Trophoblast cell (in vitro differentiated cells and primary cell): ENCODE data around the gene MTUS2.
A peak's percentile ranks its signal among the peaks of the same experiment; 100 is the strongest.
"Not testable (repeated sequence)": the region's sequence is repeated elsewhere in the genome, so short reads cannot be mapped to it uniquely, and the experiment has no call there.

Experiments
- DNase-seq, 2 donors: peaks; one replicate each; pipeline ENCODE4 v3.0.0-alpha.2; 2016
- H2AFZ ChIP-seq: 2 replicates; pipeline ENCODE4 v1.6.1; 2013; ENCODE audit warnings: low read length, moderate library complexity, mild to moderate bottlenecking; ENCODE audit not compliant: insufficient read depth, poor library complexity
- H2AK5ac ChIP-seq: 2 replicates; pipeline ENCODE4 v1.6.1; 2013; ENCODE audit warnings: mild to moderate bottlenecking, low read length
- H2BK120ac ChIP-seq: 2 replicates; pipeline ENCODE4 v1.6.1; 2013; ENCODE audit warnings: low read length, mild to moderate bottlenecking, moderate library complexity; ENCODE audit not compliant: insufficient read depth, poor library complexity
- H2BK12ac ChIP-seq: 2 replicates; pipeline ENCODE4 v1.6.1; 2013; ENCODE audit warnings: mild to moderate bottlenecking, low read length, moderate library complexity
- H2BK5ac ChIP-seq: 2 replicates; pipeline ENCODE4 v1.6.1; 2013; ENCODE audit warnings: low read length, low read depth, moderate library complexity, mild to moderate bottlenecking; ENCODE audit not compliant: poor library complexity
- H3K14ac ChIP-seq: 2 replicates; pipeline ENCODE4 v1.6.1; 2013; ENCODE audit warnings: mild to moderate bottlenecking, low read length
- H3K18ac ChIP-seq: 2 replicates; pipeline ENCODE4 v1.6.1; 2013; ENCODE audit warnings: mild to moderate bottlenecking, low read length
- H3K23ac ChIP-seq: 2 replicates; pipeline ENCODE4 v1.6.1; 2013; ENCODE audit warnings: low read length
- H3K27ac ChIP-seq: 2 replicates; pipeline ENCODE4 v1.5.1; 2013; ENCODE audit warnings: low read depth, mild to moderate bottlenecking, inconsistent platforms, low read length, moderate library complexity
- H3K27me3 ChIP-seq: 2 replicates; pipeline ENCODE4 v1.6.1; 2013; ENCODE audit warnings: inconsistent platforms, mild to moderate bottlenecking, low read length, moderate library complexity; ENCODE audit not compliant: insufficient read depth
- H3K36me3 ChIP-seq, 2 experiments: 1 replicate in 1 of 2; 2 replicates in 1 of 2; pipeline ENCODE4 v1.6.1; 2013; ENCODE audit warnings: low read length in 2 of 2, mild to moderate bottlenecking in 2 of 2, moderate library complexity in 1 of 2; ENCODE audit not compliant: insufficient read depth in 2 of 2, control insufficient read depth in 1 of 2
- H3K4ac ChIP-seq: 2 replicates; pipeline ENCODE4 v1.6.1; 2013; ENCODE audit warnings: low read depth, mild to moderate bottlenecking, low read length, moderate library complexity
- H3K4me1 ChIP-seq, 2 experiments: 1 replicate in 1 of 2; 2 replicates in 1 of 2; pipeline ENCODE4 v1.6.1; 2013; ENCODE audit warnings: low read length in 2 of 2, mild to moderate bottlenecking in 2 of 2, moderate library complexity in 1 of 2; ENCODE audit not compliant: insufficient read depth in 2 of 2, control insufficient read depth in 1 of 2
- H3K4me2 ChIP-seq: 2 replicates; pipeline ENCODE4 v1.6.1; 2013; ENCODE audit warnings: inconsistent platforms, mild to moderate bottlenecking, low read length, moderate library complexity
- H3K4me3 ChIP-seq: 2 replicates; pipeline ENCODE4 v1.5.1; 2013; ENCODE audit warnings: mild to moderate bottlenecking, low read depth, low read length, inconsistent platforms
- H3K79me1 ChIP-seq: one replicate; pipeline ENCODE4 v1.6.1; 2013; ENCODE audit warnings: low read length
- H3K79me2 ChIP-seq: 2 replicates; pipeline ENCODE4 v1.6.1; 2013; ENCODE audit warnings: low read length, mild to moderate bottlenecking; ENCODE audit not compliant: control insufficient read depth, insufficient read depth, poor library complexity
- H3K9ac ChIP-seq: 2 replicates; pipeline ENCODE4 v1.6.1; 2013; ENCODE audit warnings: mild to moderate bottlenecking, low read length
- H3K9me3 ChIP-seq: 2 replicates; pipeline ENCODE4 v1.6.1; 2013; ENCODE audit warnings: low read depth, mild to moderate bottlenecking, control low read depth, inconsistent platforms, low read length; ENCODE audit not compliant: insufficient read depth
- H4K12ac ChIP-seq: 2 replicates; pipeline ENCODE4 v1.6.1; 2013; ENCODE audit warnings: low read depth, mild to moderate bottlenecking, low read length, moderate library complexity
- H4K8ac ChIP-seq: 2 replicates; pipeline ENCODE4 v1.6.1; 2013; ENCODE audit warnings: low read depth, mild to moderate bottlenecking, low read length, moderate library complexity
- H4K91ac ChIP-seq: one replicate; pipeline ENCODE4 v1.6.1; 2013; ENCODE audit warnings: low read depth, mild to moderate bottlenecking, low read length, moderate library complexity
- WGBS: extraction: QIAGEN DNeasy Blood & Tissue Kit; methylation state at CpG from one replicate; pipeline ENCODE4 v1.1.7; 2013; ENCODE audit warnings: missing lambda C conversion rate; ENCODE audit not compliant: insufficient read length, insufficient coverage; ENCODE audit errors: extremely low coverage; 5-methylcytosine and 5-hydroxymethylcytosine counted together

Gene MTUS2

DNA sequence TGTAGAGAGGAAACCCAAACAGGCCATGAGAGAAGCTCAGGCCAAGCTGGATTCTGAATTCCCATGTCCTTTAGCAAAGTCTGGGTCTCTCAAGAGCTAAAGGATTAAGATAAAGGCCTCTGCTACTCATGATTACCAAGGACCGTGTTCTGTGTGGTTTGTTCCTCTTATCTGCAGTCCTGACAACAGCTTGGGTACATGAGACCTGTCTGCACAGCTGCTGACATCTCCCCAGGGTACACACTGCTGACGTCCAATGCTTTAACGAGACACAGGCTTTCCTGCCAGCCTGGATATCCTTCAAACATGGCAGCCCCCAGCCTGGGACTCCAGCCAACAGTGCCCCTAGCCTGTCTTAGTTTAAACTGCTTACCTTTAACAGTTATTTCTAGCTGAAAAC lies 564.3 kb downstream of the MTUS2 start:
- no peak overlapping the region for H2BK5ac ChIP-seq
- WGBS: no CpG with 5 or more reads among the region's 3 CpGs
- no peak overlapping the region for H3K9ac ChIP-seq
- no peaks in the 10 kb centered on the region for H3K9me3 ChIP-seq
- H3K23ac ChIP-seq: no peak overlapping the region
- DNase-seq: no peak
- no peaks in the 10 kb centered on the region for H3K79me1 ChIP-seq
- H3K36me3 ChIP-seq: no peaks in the 10 kb centered on the region
- H3K4me1 ChIP-seq: no peaks in the 10 kb centered on the region
- no peaks in the 10 kb centered on the region for H3K79me2 ChIP-seq
- no peak overlapping the region for H3K4me3 ChIP-seq
- H3K14ac ChIP-seq: no peak overlapping the region
- H2BK12ac ChIP-seq: no peak overlapping the region
- no peak overlapping the region for H4K91ac ChIP-seq
- H2AK5ac ChIP-seq: no peak overlapping the region
- no peak overlapping the region for H4K8ac ChIP-seq
- H3K4me2 ChIP-seq: no peak overlapping the region
- H2AFZ ChIP-seq: peak overlapping the region; percentile 23
- no peak overlapping the region for H3K4ac ChIP-seq
- no peak overlapping the region for H3K27ac ChIP-seq
- H3K27me3 ChIP-seq: no peaks in the 10 kb centered on the region
- no peak overlapping the region for H2BK120ac ChIP-seq
- no peak overlapping the region for H4K12ac ChIP-seq
- no peak overlapping the region for H3K18ac ChIP-seq

DNA sequence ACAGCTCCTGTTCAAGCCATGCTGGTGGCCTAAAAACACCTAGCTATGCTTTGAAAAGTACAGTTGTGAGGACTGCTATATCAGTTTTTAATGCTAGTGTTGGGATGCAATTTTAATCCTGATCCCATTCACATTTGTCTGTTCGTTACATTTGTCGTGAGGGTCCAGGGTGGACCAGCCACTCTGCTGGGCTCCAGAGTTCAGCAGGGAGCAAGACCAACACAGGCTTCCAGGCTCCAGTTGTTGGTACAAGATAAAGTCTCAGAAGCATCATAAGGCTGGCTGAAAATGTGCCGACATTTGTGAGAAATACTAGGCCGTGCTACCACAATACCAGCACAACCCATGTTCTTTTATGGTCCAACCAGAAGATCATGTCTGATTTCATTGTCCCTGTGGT lies 564.7 kb downstream of the MTUS2 start:
- Histone ChIP-seq H3K79me1 (no peaks in the 10 kb centered on the region), H3K79me2 (no peaks in the 10 kb centered on the region), H3K4me2 (no peak overlapping the region), H3K18ac (no peak overlapping the region), H3K9ac (no peak overlapping the region), H4K8ac (no peak overlapping the region), H2BK12ac (no peak overlapping the region), H3K4ac (no peak overlapping the region), H2AK5ac (no peak overlapping the region), H3K4me1 (no peaks in the 10 kb centered on the region), H3K27me3 (no peaks in the 10 kb centered on the region), H3K27ac (no peak overlapping the region), H3K4me3 (no peak overlapping the region), H3K36me3 (no peaks in the 10 kb centered on the region), H3K9me3 (no peaks in the 10 kb centered on the region), H4K12ac (no peak overlapping the region), H2BK5ac (no peak overlapping the region), H4K91ac (no peak overlapping the region), H2BK120ac (no peak overlapping the region), H2AFZ (no peak overlapping the region), H3K14ac (no peak overlapping the region), H3K23ac (no peak overlapping the region)
- WGBS: no CpG with 5 or more reads among the region's 4 CpGs
- DNase-seq: no peak

DNA sequence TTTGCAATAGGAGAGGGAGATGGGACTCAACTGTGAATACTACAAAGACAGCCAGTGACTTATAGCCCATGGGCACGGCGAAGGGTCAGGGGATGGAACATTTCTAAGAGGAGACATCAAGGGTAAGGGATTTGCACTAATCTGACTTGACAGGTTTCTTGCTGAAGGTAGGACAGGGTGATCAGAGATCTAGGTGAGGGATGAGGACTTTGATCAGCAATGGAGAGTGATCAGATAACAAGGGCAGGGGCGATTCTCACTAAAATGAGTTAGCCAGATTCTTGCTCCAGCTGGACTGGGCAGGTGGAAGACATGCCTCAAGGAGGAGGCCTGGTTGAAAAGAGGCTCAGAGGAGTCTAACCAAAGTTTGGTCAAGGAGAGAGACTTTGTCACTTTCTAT lies 566.1 kb downstream of the MTUS2 start:
- Histone ChIP-seq H3K79me1 (no peaks in the 10 kb centered on the region), H3K14ac (no peak overlapping the region), H4K8ac (no peak overlapping the region), H2BK5ac (no peak overlapping the region), H3K4me2 (no peak overlapping the region), H3K9ac (no peak overlapping the region), H3K18ac (no peak overlapping the region), H2BK12ac (no peak overlapping the region), H3K4ac (no peak overlapping the region), H3K27me3 (no peaks in the 10 kb centered on the region), H3K4me3 (no peak overlapping the region), H2AFZ (no peak overlapping the region), H3K36me3 (no peaks in the 10 kb centered on the region), H2BK120ac (no peak overlapping the region), H3K27ac (no peak overlapping the region), H2AK5ac (no peak overlapping the region), H3K9me3 (no peaks in the 10 kb centered on the region), H3K23ac (no peak overlapping the region), H3K4me1 (no peaks in the 10 kb centered on the region), H4K12ac (no peak overlapping the region), H4K91ac (no peak overlapping the region), H3K79me2 (no peaks in the 10 kb centered on the region)
- WGBS: no CpG with 5 or more reads among the region's 3 CpGs
- no peak for DNase-seq

DNA sequence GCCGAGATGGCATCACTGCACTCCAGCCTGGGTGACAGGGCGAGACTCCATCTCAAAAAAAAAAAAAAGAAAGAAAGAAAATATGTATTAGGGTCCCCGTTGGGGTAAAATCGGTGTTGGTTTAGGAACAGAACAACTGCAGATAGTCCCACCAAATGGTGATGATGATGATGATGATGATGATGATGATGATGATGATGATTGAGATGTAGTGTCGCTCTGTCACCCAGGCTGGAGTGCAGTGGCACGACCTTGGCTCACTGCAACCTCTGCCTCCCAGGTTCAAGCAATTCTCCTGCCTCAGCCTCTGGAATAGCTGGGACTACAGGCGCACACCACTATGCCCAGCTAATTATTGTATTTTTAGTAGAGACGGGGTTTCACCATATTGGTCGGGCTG lies 570.5 kb downstream of the MTUS2 start:
- H3K79me1 ChIP-seq, H2BK120ac ChIP-seq, H2BK12ac ChIP-seq, H3K4me1 ChIP-seq, H4K91ac ChIP-seq, H2AFZ ChIP-seq, H3K79me2 ChIP-seq, H3K36me3 ChIP-seq, H3K18ac ChIP-seq, H3K23ac ChIP-seq, DNase-seq, H4K8ac ChIP-seq, H2BK5ac ChIP-seq, H3K4ac ChIP-seq, H2AK5ac ChIP-seq, H3K27me3 ChIP-seq, H3K4me2 ChIP-seq, H3K4me3 ChIP-seq, H3K14ac ChIP-seq, H3K27ac ChIP-seq, H3K9me3 ChIP-seq, H4K12ac ChIP-seq, H3K9ac ChIP-seq: not testable (repeated sequence)
- no CpG with 5 or more reads among the region's 9 CpGs for WGBS
